Activated naive CD8-positive, alpha-beta T cell (primary cell): Measurements from ENCODE around the gene FCRLA.
A peak's percentile ranks its signal among the peaks of the same experiment; 100 is the strongest.

ENCODE experiments used
- H3K27ac Mint-ChIP-seq: one replicate; pipeline ENCODE4 v1.8.0; 2021; ENCODE audit warnings: mixed read lengths
- H3K27me3 Mint-ChIP-seq: one replicate; pipeline ENCODE4 v1.8.0; 2021; ENCODE audit warnings: mixed read lengths
- H3K36me3 Mint-ChIP-seq: one replicate; pipeline ENCODE4 v1.8.0; 2021; ENCODE audit warnings: mixed read lengths
- H3K4me1 Mint-ChIP-seq: one replicate; pipeline ENCODE4 v1.8.0; 2021; ENCODE audit warnings: low read depth, mixed read lengths
- H3K4me3 Mint-ChIP-seq: one replicate; pipeline ENCODE4 v1.8.0; 2021; ENCODE audit warnings: mild to moderate bottlenecking, mixed read lengths
- H3K9me3 Mint-ChIP-seq: one replicate; pipeline ENCODE4 v1.8.0; 2021; ENCODE audit warnings: low read depth, mixed read lengths

FCRLA gene

DNA sequence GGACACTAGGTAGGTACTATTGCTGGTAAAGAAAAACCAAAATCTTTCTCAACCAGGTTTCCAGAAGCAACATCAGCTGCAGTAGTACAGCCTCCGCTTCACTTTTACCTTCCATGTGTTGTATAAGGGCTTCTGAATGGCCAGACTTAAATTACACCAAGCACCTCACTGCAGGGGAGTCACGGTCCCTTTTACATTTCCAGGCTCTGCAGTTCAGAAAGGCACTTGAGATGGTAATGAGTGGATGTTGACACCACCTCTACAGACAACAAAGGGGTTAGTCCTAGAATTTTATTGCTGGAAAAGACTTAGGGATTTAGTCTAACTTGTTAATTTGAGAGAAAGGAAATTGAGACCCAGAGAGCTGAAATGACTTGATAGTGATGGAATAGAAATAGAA is 30.6 kb downstream of the FCRLA start:
- Mint-ChIP-seq H3K36me3 (no peaks in the 10 kb centered on the region), H3K27ac (no peak overlapping the region), H3K4me3 (no peak overlapping the region), H3K9me3 (no peaks in the 10 kb centered on the region), H3K27me3 (no peaks in the 10 kb centered on the region), H3K4me1 (peaks cover 26% of the 10 kb centered on the region)

DNA sequence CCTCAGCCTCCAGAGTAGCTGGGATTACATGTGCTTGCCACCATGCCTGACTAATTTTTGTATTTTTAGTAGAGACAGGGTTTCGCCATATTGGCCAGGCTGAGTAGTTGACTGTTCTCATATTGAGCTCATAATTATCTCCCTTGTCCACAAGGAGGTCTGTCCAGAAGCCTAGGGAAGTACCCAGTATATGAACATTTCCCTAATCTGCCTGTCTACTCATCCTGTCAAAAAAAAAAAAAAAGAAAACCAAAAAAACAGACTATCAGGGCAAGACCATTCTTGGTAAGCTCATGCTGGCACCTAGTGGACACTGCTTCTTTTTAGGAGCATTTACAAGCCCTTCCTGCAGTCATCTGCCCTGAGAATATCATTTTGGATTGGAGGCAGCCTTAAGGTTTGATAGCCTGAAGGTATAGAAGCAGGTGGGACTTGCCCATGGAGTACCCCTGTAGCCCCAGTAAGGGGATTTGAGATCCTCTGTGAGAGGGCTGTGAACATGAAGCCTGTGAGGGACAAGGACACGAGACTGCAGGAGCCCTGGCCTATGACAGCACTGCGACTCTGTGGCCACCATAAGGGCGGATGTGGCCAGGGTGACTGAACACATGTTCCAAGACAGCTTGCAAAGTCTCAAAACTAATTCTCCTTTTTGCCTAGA is 31.7 kb downstream of the FCRLA start:
- peaks cover 31% of the 10 kb centered on the region for H3K4me1 Mint-ChIP-seq
- H3K9me3 Mint-ChIP-seq = no peaks in the 10 kb centered on the region
- H3K4me3 Mint-ChIP-seq = no peak overlapping the region
- H3K27ac Mint-ChIP-seq = no peak overlapping the region
- H3K27me3 Mint-ChIP-seq = no peaks in the 10 kb centered on the region
- H3K36me3 Mint-ChIP-seq = no peaks in the 10 kb centered on the region

DNA sequence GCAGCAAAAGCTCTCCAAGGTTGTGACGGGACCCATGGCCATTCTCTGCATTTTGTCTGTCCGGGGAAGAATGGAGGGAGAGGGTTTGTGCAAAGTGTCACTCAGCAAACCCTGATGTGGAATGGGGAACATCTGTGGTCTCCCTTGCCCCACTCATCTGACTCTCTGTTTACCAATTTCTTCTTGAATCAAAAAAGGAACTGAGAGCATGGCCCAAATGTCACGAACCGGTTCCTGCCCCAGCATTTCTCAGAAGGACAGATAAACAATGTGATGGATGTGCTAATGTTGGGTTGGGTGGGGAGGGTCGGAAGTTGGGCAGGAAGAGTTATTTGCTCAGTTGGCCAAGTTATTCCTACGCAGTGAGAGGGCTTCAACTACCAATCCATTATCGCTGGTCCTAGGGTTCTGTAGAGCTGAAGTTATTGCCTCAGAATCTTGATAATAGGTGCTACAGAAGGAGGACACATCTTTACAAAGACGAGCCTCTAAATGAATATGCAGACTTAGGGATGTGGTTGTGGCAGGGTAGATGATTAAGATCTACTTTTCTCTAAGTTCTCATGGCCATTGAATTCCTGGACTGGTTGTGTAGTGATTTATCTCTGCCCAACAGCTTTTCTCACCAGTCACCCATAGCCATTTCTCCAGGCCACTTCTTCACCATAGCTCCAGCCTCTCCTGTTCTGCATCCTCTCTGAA is 33.0 kb downstream of the FCRLA start:
- H3K27me3 Mint-ChIP-seq = no peaks in the 10 kb centered on the region
- peaks cover 41% of the 10 kb centered on the region for H3K4me1 Mint-ChIP-seq
- H3K4me3 Mint-ChIP-seq = no peak overlapping the region
- no peaks in the 10 kb centered on the region for H3K9me3 Mint-ChIP-seq
- H3K36me3 Mint-ChIP-seq = no peaks in the 10 kb centered on the region
- H3K27ac Mint-ChIP-seq = no peak overlapping the region

DNA sequence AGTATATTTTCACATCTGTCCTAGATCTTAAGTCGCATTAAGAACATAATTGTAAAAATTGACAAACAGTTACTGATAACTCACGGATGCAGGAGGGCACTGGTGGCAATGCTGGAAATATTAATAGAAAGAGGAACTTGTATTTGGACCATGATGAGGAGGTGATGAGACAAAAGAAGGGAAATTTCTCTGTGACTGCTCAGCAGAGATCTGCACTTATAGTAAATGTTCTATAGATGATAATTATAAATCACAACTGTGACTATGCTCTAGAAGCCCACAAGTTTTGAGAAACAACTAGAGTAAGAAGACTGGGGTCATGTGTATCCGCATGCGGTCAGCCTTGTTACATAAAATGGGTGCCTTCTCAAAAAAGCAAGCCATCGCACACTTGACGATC is 33.9 kb downstream of the FCRLA start:
- no peaks in the 10 kb centered on the region for H3K36me3 Mint-ChIP-seq
- H3K4me3 Mint-ChIP-seq = no peak overlapping the region
- H3K27ac Mint-ChIP-seq = no peak overlapping the region
- H3K9me3 Mint-ChIP-seq = no peaks in the 10 kb centered on the region
- H3K4me1 Mint-ChIP-seq = peaks cover 45% of the 10 kb centered on the region
- peaks cover 4% of the 10 kb centered on the region for H3K27me3 Mint-ChIP-seq

DNA sequence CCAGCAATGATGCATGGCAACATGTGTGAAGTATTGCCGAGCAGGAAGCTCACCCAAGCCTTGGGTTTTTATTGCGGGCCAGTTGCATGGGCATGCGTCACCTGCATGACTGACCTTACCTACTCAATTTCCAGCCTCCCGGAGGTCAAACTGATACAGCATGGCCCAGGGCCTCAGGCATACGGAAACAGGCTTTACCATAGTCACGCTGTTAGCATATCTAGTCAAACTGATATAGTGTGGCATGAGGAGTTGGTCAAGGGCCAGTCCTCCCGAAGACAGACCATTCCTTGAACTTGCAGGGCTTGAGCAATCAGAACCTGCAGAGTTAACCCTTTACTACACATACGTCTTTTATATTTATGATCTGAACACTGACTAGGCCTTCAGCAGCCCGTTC is 36.2 kb downstream of the FCRLA start:
- Mint-ChIP-seq H3K4me3 (no peak overlapping the region), H3K4me1 (peaks cover 49% of the 10 kb centered on the region), H3K9me3 (no peaks in the 10 kb centered on the region), H3K27ac (no peak overlapping the region), H3K36me3 (no peaks in the 10 kb centered on the region), H3K27me3 (peaks cover 4% of the 10 kb centered on the region)

DNA sequence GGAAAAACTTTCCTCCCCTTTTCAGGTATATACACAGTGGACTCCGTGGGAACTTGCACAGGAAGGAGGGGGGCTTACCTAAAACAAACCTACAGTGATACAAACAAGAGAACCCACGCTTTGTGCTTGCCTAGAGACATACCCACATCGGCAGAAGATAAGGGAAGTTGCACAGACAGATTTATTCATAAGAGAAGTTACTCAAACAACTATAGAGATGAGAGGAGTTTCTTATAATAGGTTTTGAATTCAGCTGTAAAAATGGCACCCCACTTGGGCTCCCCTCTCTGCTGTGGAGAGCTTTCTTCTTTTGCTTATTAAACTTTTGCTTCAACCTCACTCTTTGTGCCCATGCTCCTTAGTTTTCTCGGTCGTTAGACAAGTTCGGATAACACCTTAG is 40.8 kb downstream of the FCRLA start:
- H3K27ac Mint-ChIP-seq = no peak overlapping the region

DNA sequence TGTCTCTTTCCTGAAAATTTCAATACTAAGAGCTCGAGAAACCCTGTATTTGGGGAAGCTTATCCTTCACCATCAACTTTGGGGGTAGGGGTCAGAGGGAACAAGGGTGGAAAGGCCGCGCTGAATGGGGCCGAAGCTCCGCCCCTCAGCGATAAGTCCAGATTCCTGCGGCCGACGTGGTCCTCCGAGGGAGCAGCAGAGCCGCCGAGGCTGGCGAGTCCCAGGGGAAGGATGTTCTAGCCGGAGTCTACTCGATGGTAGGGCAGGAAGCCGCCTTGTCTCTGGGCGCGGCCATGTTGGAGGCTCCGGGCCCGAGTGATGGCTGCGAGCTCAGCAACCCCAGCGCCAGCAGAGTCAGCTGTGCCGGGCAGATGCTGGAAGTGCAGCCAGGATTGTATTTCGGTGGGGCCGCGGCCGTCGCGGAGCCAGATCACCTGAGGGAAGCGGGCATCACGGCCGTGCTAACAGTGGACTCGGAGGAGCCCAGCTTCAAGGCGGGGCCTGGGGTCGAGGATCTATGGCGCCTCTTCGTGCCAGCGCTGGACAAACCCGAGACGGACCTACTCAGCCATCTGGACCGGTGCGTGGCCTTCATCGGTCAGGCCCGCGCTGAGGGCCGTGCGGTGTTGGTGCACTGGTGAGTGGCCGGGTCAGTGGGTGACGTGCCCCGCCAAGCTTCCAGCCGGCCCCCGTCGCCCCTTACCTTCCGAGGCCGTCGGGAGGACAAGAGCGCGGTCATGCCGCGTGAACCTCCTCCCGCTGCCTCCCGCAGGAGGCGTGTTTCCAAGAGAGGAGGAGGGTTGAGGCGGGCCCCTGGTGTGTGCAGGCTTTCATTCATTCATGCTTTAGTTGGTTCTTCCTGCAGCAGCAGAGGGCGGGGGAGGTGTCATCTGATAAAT is 42.7 kb downstream of the FCRLA start, which contains the start of gene DUSP12:
TSS of gene DUSP12 (plus strand) at position 278 of the 899 bp plus-strand sequence. CDS start at position 294, 16 bp downstream.
- Mint-ChIP-seq H3K27me3 (peaks cover 4% of the 10 kb centered on the region), H3K4me3 (peak within 1 kb of the TSS; percentile 99), H3K36me3 (peaks cover 12% of the 10 kb centered on the region), H3K9me3 (no peaks in the 10 kb centered on the region), H3K4me1 (peaks cover 47% of the 10 kb centered on the region), H3K27ac (peak within 1 kb of the TSS; percentile 99)

More for the DNA sequence above, 40.8 kb downstream of the FCRLA start:
- Mint-ChIP-seq H3K36me3 (peaks cover 3% of the 10 kb centered on the region), H3K4me3 (peak overlapping the region; percentile 6), H3K27me3 (peaks cover 4% of the 10 kb centered on the region), H3K4me1 (peaks cover 52% of the 10 kb centered on the region), H3K9me3 (no peaks in the 10 kb centered on the region)

DNA sequence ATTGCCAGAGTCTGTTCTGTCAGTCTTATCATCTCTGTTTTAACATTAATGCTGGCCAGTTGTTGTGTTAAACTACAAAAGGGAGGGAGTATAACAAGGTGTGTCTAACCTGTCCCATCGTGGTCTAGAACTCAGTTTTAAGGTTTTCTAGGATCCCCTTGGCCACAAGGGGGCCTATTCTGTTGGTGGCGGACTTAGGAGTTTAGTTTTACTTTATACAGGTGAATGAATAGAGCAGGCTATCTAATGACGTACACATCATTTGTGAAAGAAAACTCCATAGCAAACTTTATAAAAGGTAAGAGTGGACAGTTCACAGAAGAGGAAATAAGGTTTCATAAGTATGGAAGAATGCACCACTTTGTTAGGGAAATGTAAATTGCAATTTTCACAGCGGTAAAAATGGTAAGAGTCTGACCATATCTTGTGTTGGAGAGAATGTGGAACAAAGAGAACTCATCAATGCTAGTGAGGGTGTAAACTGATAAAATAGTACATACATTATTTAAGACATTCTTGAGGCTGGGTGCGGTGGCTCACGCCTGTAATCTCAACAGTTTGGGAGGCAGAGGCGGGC is 56.6 kb downstream of the FCRLA start:
- H3K27ac Mint-ChIP-seq = no peak overlapping the region

More for the DNA sequence above, 56.6 kb downstream of the FCRLA start:
- Mint-ChIP-seq H3K4me3 (peak overlapping the region; percentile 57), H3K27me3 (no peaks in the 10 kb centered on the region), H3K4me1 (peaks cover 32% of the 10 kb centered on the region), H3K36me3 (peaks cover 3% of the 10 kb centered on the region), H3K9me3 (no peaks in the 10 kb centered on the region)
